Measurements from ENCODE around the gene VPS36. TPM values are rescaled to one million over a fixed set of nuclear protein-coding genes. Genes with fewer than 3 reads are reported as not detected.
"Not testable (repeated sequence)": the region's sequence is repeated elsewhere in the genome, so short reads cannot be mapped to it uniquely, and the experiment has no call there.

The VPS36 gene, protein sequence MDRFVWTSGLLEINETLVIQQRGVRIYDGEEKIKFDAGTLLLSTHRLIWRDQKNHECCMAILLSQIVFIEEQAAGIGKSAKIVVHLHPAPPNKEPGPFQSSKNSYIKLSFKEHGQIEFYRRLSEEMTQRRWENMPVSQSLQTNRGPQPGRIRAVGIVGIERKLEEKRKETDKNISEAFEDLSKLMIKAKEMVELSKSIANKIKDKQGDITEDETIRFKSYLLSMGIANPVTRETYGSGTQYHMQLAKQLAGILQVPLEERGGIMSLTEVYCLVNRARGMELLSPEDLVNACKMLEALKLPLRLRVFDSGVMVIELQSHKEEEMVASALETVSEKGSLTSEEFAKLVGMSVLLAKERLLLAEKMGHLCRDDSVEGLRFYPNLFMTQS
- 10 to 100 TPM; 31.1 to 38.6 TPM for total RNA-seq

- peaks cover 0 to 18% of the 10 kb centered on the region in 2 donors for H3K36me3 Mint-ChIP-seq
- ATAC-seq (peak; percentile 78 to 79), DNase-seq (ENCODE audit: low spot score in 2 of 2) (peak; percentile 95 to 98)
- no peaks in the 10 kb centered on the region for H3K9me3 Mint-ChIP-seq
- H3K27ac Mint-ChIP-seq: peak within 1 kb of the TSS; percentile 86 to 95
Measured at GRCh38 chr13:52450012-52450792, at the start of gene VPS36. Gene VPS36, minus strand, starts transcription at chr13:52450634. Its CDS starts 40 bp downstream, at chr13:52450594.

GRCh38 chr13:52497979-52498378 is 47.5 kb upstream of the VPS36 start:
- Mint-ChIP-seq H3K9me3 (peaks cover 8 to 10% of the 10 kb centered on the region in 2 donors), H3K36me3 (peaks cover 0 to 11% of the 10 kb centered on the region in 2 donors)
- DNase-seq (ENCODE audit: low spot score in 2 of 2); ATAC-seq; H3K27ac Mint-ChIP-seq: not testable (repeated sequence)

DNA sequence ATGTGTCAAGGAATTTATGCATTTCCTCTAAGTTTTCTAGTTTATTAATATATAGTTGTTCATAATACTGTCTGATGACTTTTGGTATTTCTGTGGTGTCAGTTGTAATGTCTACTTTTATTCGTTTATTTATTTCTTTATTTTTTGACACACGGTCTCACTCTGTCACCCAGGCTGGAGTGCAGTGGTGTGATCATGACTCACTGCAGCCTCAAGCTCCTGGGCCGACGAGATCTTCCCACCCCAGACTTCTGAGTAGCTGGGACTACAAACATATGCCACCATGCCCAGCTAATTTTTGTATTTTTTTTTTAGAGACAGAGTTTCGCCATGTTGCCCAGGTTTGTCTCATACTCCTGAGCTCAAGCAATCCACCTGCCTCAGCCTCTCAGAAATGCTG is 43.8 kb upstream of the VPS36 start:
- not testable (repeated sequence) for H3K27ac Mint-ChIP-seq; H3K36me3 Mint-ChIP-seq; DNase-seq (ENCODE audit: low spot score in 2 of 2); ATAC-seq; H3K9me3 Mint-ChIP-seq

DNA sequence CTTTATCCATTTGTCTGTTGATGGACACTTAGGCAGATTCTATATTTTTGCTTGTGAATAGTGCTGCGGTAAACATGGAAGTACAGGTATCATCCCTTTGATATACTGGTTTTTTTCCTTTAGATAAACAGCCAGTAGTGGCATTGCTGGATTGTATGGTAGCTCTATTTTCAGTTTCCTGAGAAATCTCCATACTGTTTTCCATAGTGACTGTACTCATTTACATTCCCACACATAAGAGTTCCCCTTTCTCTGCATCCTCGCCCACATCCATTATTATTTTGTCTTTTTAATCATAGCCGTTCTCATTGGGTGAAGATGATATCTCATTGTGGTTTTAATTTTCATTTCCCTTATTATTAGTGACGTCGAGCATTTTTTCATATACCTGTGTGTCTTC is 40.6 kb upstream of the VPS36 start:
- ATAC-seq; H3K27ac Mint-ChIP-seq; H3K36me3 Mint-ChIP-seq; DNase-seq (ENCODE audit: low spot score in 2 of 2); H3K9me3 Mint-ChIP-seq: not testable (repeated sequence)

GRCh38 chr13:52488763-52489162 is 38.3 kb upstream of the VPS36 start:
- not testable (repeated sequence) for H3K27ac Mint-ChIP-seq; H3K36me3 Mint-ChIP-seq; DNase-seq (ENCODE audit: low spot score in 2 of 2); ATAC-seq; H3K9me3 Mint-ChIP-seq

- H3K36me3 Mint-ChIP-seq; ATAC-seq; H3K27ac Mint-ChIP-seq; DNase-seq (ENCODE audit: low spot score in 2 of 2); H3K9me3 Mint-ChIP-seq: not testable (repeated sequence)
Measured at GRCh38 chr13:52487078-52487477, 36.6 kb upstream of the VPS36 start.

- not testable (repeated sequence) for ATAC-seq; DNase-seq (ENCODE audit: low spot score in 2 of 2); H3K9me3 Mint-ChIP-seq; H3K36me3 Mint-ChIP-seq; H3K27ac Mint-ChIP-seq
Measured at GRCh38 chr13:52480677-52481428, 30.4 kb upstream of the VPS36 start.

DNA sequence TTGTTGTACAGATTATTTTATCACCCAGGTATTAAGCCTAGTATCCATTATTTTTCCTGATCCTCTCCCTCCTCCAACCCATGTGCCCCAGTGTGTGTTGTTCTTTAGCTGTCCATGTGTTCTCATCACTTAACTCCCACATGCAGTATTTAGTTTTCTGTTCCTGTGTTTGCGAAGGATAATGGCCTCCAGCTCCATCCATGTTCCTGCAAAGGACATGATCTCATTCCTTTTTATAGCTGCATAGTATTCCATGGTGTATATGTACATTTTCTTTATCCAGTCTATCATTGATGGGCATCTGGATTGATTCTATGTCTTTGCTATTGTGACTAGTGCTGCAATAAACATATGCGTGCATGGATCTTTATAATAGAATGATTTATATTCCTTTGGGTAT is 18.1 kb upstream of the VPS36 start:
- peaks cover 27 to 47% of the 10 kb centered on the region in 2 donors for H3K36me3 Mint-ChIP-seq
- DNase-seq (ENCODE audit: low spot score in 2 of 2); H3K9me3 Mint-ChIP-seq; ATAC-seq; H3K27ac Mint-ChIP-seq: not testable (repeated sequence)

DNA sequence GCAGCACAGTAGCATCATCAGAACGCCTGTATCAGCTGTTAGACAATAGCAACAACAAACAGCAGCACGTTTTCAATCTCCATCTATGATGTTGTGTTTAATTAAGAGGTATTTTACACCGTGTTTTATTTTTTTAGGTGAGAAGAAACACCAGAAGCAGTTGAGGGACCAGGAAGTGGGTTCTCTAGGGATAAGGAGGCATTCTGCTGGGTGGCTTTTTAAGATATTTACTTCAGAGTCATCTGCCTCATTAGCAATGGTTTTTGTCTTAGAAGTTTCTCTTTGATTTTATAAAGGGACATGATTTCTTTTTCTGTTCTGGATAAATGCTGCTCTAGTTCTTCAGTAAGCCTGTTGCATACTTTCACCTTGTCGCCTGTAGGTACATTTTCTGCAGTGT is 13.1 kb upstream of the VPS36 start:
- H3K9me3 Mint-ChIP-seq: no peaks in the 10 kb centered on the region
- DNase-seq (ENCODE audit: low spot score in 2 of 2): no peak
- H3K27ac Mint-ChIP-seq: no peak overlapping the region
- ATAC-seq: no peak
- H3K36me3 Mint-ChIP-seq: peaks cover 33 to 49% of the 10 kb centered on the region in 2 donors

- Mint-ChIP-seq H3K36me3 (peaks cover 22 to 36% of the 10 kb centered on the region in 2 donors), H3K9me3 (no peaks in the 10 kb centered on the region), H3K27ac (no peak overlapping the region)
- ATAC-seq (peak in 1 of 2 donors; percentile 76), DNase-seq (ENCODE audit: low spot score in 2 of 2) (no peak)
Measured at GRCh38 chr13:52461265-52461664, 10.8 kb upstream of the VPS36 start.

DNA sequence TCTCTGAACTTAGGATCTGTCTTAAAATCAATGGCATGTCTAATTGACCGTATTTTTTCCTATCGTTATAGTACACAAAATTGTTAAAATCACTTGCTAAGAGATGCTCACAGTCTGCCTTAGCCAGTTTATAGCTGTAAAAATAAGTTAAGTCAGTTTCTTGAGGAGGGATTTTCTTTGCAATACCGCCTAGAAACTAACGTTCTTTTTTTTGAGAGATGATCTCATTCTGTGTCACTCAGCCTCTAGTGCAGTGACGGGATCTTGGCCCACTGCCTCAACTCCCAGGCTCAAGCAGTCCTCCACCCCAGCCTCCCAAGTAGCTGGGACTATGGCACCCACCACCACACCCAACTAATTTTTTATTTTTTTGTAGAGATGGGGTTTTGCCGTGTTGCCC is 9.2 kb upstream of the VPS36 start:
- Mint-ChIP-seq H3K36me3 (peaks cover 30 to 32% of the 10 kb centered on the region in 2 donors), H3K9me3 (no peaks in the 10 kb centered on the region), H3K27ac (no peak overlapping the region)
- ATAC-seq (no peak), DNase-seq (ENCODE audit: low spot score in 2 of 2) (no peak)

DNA sequence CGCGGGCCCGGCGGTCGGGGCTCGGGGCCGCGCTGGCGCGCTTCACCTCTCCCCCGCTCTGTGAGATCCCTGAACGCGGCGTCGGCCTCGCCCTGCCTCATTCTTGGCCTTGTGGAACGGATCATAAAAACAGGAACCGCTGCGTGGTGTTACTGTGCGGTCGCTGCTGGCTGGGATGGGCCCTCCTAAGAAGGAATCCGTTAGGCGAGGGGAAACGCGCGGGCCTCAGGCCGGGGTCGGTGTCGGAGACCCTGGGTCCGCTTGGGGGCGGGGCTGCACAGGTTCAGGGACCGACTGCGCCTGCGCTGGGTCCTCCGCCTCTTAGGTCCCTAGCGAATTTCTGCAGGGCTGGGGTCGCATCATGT is 5.2 kb upstream of the VPS36 start:
- Mint-ChIP-seq H3K27ac (peak overlapping the region; percentile 44 to 96), H3K9me3 (no peaks in the 10 kb centered on the region), H3K36me3 (peaks cover 13 to 18% of the 10 kb centered on the region in 2 donors)
- ATAC-seq (peak; percentile 52 to 57), DNase-seq (ENCODE audit: low spot score in 2 of 2) (peak; percentile 79)

DNA sequence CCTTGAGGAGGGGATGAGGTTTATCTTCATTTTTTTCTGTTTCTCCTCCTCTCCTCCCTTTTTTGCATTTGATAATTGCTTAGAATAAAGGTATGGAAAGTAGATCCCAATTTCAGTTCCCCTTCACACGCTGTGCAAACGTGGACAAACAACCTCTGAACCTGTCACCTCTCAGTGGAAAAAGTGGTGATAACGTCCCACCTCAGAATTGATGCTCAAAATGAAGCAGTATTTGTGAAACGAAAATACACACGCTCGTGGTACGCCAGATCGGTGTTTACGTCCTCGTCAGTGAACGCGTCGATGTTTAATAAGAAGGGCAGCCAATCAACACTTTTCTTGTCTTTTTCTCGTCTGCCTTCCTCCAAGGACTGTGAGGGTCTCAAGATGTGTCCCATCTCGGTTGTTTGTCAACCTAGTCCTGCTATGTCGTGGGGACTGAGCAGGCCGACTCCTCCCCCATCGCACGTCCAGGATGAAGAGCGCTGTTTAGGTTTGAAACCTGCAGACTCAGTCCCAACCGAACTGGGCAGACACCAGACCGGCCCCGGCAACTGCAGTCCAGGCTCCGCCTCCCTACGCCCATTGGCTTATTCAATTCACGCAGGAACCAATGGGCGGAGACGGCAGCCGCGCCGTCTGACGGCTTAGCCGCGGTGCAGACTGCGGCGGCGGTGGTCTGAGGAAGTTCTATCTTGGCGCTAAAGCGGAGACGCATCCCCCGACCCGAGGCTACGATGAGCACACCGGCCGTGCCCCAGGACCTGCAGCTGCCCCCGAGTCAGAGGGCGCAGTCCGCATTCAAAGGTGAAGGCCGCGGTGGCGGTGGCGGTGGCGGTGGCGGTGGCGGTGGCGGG is 4.6 kb upstream of the VPS36 start, which contains the start of gene CKAP2:
Gene CKAP2 (plus strand): TSS at position 659 of the 857 bp plus-strand sequence. CDS start 79 bp downstream, at position 738.
- Mint-ChIP-seq H3K36me3 (peaks cover 10 to 17% of the 10 kb centered on the region in 2 donors), H3K9me3 (no peaks in the 10 kb centered on the region), H3K27ac (peak within 1 kb of the TSS; percentile 87 to 96)
- ATAC-seq (peak; percentile 86 to 89), DNase-seq (ENCODE audit: low spot score in 2 of 2) (peak; percentile 91 to 96)

DNA sequence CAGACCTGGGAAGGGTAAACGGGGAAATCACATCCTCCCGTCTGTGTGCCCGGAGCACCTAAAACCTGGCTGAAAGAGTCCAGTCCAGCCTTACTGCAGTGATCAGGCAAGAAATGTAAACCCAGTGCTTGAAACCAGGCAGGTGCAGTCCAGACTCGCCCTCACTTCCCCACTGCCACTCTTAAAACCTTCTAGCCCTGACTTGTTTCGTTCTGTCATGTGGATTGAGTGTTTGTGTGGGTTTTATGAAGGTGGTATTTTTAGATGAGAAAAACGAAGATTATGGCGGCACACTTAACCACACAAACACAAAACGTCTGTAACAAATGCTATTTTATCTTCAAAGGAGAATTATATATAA is 4.0 kb upstream of the VPS36 start:
- Mint-ChIP-seq H3K9me3 (no peaks in the 10 kb centered on the region), H3K36me3 (peaks cover 10 to 23% of the 10 kb centered on the region in 2 donors), H3K27ac (peak overlapping the region; percentile 87 to 96)
- ATAC-seq (no peak), DNase-seq (ENCODE audit: low spot score in 2 of 2) (no peak)

DNA sequence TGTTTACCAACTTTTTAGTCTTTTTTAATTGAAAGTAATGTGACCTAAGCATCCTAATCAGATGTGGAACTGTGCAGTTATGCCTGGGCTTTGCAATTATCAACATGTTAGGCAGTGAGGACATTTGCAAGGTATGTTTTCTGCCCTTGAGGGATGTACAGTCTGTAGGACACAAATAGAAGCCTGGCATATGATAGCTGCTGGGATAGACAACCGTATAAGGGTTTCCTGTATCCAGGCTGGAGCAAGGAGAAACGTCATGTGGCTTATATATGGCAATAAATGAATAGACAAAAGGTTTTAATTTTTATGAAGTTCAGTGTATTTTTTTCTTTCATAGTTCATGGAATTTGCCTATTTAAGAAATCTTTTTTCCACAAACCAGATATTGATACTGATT is 2.0 kb upstream of the VPS36 start:
- no peak overlapping the region for H3K27ac Mint-ChIP-seq
- H3K9me3 Mint-ChIP-seq: no peaks in the 10 kb centered on the region
- ATAC-seq: no peak
- no peak for DNase-seq (ENCODE audit: low spot score in 2 of 2)
- peaks cover 10 to 28% of the 10 kb centered on the region in 2 donors for H3K36me3 Mint-ChIP-seq

Data from activated naive CD4-positive, alpha-beta T cell treated with anti-CD3 and anti-CD28 coated beads, Interleukin-2, amount 50 U/mL, for 72 hours (primary cell).